Measurements from ENCODE around the gene TRAPPC2. TPM values are rescaled to one million over a fixed set of nuclear protein-coding genes. Genes with fewer than 3 reads are reported as not detected.

The TRAPPC2 gene
- total and polyA plus RNA-seq, 9 of the 15 experiments (the other 6 are each of a cell fraction or from before 2014, with no cell fraction given), result 10.3 to 30.6 (median 18.6) TPM

DNA sequence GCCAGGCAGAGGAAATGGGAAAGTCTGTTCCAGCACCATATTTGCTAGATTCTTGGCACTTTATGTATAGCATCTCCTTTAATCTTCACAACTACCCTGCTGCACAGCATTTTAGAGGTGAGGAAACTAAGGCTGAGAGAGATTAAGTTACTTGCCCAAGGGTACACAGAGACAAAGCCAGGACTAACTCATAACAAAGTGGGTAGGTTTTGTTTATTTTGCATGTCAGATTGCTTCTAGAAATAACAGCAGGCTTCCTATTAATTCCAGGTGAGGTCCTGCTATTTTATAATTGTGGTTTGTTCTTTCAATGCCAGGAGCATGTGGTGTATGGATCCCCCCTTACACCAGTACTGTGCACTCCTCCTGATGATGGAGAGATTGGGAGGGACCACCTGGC is 66.5 kb downstream of the TRAPPC2 start (continued):
- TF ChIP-seq NONO (IDR thresholded peaks at IDR 0.05; ENCODE audit: low read depth in 2 of 2, low read length in 1 of 2) (no peak), ZNF197 (CRISPR knock-in tag; IDR thresholded peaks at IDR 0.05; ENCODE audit: low read depth) (no peak), ZNF507 (tag; conservative IDR thresholded peaks at IDR 0.05) (no peak), ZBTB34 (CRISPR knock-in tag; IDR thresholded peaks at IDR 0.05) (no peak)
- TF ChIP-seq, protein P1, sequence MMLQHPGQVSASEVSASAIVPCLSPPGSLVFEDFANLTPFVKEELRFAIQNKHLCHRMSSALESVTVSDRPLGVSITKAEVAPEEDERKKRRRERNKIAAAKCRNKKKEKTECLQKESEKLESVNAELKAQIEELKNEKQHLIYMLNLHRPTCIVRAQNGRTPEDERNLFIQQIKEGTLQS (IDR thresholded peaks at IDR 0.05), result no peak
- TF ChIP-seq, protein P1 (CRISPR knock-in tag; conservative IDR thresholded peaks at IDR 0.05), result no peak

GRCh38 chrX:13666836-13667235 is 67.6 kb downstream of the TRAPPC2 start:
- Histone ChIP-seq H3K9ac (ENCODE audit: insufficient read depth in 1 of 2, low read depth in 2 of 2, low read length in 2 of 2) (no peak overlapping the region), H3K27me3 (ENCODE audit: control insufficient read depth in 2 of 2, insufficient read depth in 2 of 2, low read length in 2 of 2) (no peaks in the 10 kb centered on the region), H4K20me1 (replicated peaks; ENCODE audit: control insufficient read depth, insufficient read depth, low read length) (no peaks in the 10 kb centered on the region), H3K27ac (ENCODE audit: extremely low read depth, low read depth, low read length) (no peak overlapping the region), H3K9me3 (replicated peaks; ENCODE audit: control insufficient read depth, insufficient read depth, low read depth, low read length) (no peaks in the 10 kb centered on the region), H3K4me2 (ENCODE audit: insufficient read depth, low read length) (no peak overlapping the region), H3K4me3 (no peak overlapping the region), H3K36me3 (ENCODE audit: control insufficient read depth, insufficient read depth, low read length) (peaks cover 11% of the 10 kb centered on the region; the same call in 2 of the 3 replicates), H3K79me2 (ENCODE audit: control insufficient read depth, insufficient read depth, low read length) (no peaks in the 10 kb centered on the region), H2AFZ (ENCODE audit: low read depth, low read length) (no peak overlapping the region), H3K9me1 (ENCODE audit: control insufficient read depth, insufficient read depth, low read length) (no peaks in the 10 kb centered on the region), H3K4me1 (replicated peaks in 1 of 2; ENCODE audit: control insufficient read depth in 2 of 2, insufficient read depth in 2 of 2, low read length in 2 of 2) (peaks cover 0 to 3% of the 10 kb centered on the region in 2 experiments; a peak in 3 of 5 replicates)
- WGBS (ENCODE audit: insufficient coverage, low coverage, missing lambda C conversion rate), result 78% methylated on average over 3 of the region's 3 CpGs
- FAIRE-seq (no peak), DNase-seq (ENCODE audit: extremely low read depth in 1 of 4, low spot score in 3 of 4) (no peak), ATAC-seq (no peak)
- in situ Hi-C loops (cut with MboI), result loop anchor here (25.0 kb wide), 1 partner anchor 705 kb away; no protein-coding TSS in a partner anchor
- CTCF ChIA-PET (ENCODE audit: low intra/inter-chr PET ratio), result no interaction called here
- POLR2A ChIA-PET, result no interaction called here
- intact Hi-C loops (cut with micrococcal nuclease), result no loop called here
- no TSS peak for BruUV-seq (replicated peaks)
- TF ChIP-seq, protein P2, sequence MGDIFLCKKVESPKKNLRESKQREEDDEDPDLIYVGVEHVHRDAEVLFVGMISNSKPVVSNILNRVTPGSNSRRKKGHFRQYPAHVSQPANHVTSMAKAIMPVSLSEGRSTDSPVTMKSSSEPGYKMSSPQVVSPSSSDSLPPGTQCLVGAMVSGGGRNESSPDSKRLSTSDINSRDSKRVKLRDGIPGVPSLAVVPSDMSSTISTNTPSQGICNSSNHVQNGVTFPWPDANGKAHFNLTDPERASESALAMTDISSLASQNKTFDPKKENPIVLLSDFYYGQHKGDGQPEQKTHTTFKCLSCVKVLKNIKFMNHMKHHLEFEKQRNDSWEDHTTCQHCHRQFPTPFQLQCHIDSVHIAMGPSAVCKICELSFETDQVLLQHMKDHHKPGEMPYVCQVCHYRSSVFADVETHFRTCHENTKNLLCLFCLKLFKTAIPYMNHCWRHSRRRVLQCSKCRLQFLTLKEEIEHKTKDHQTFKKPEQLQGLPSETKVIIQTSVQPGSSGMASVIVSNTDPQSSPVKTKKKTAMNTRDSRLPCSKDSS (IDR thresholded peaks at IDR 0.05; ENCODE audit: low read depth, partially characterized antibody), result no peak
- TF ChIP-seq CTCF (IDR thresholded peaks at IDR 0.05 in 2 of 3, conservative IDR thresholded peaks at IDR 0.05 in 1 of 3; ENCODE audit: insufficient read depth in 2 of 3, low read depth in 1 of 3, low read length in 3 of 3) (no peak), EHMT2 (IDR thresholded peaks at IDR 0.05) (no peak), PHF21A (IDR thresholded peaks at IDR 0.05; ENCODE audit: borderline replicate concordance, low read depth) (no peak), ZNF174 (CRISPR knock-in tag; IDR thresholded peaks at IDR 0.05) (no peak), DNMT1 (IDR thresholded peaks at IDR 0.05) (no peak), PURB (CRISPR knock-in tag; IDR thresholded peaks at IDR 0.05; ENCODE audit: low read depth) (no peak)
- TF ChIP-seq, protein P3, sequence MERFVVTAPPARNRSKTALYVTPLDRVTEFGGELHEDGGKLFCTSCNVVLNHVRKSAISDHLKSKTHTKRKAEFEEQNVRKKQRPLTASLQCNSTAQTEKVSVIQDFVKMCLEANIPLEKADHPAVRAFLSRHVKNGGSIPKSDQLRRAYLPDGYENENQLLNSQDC (CRISPR knock-in tag; IDR thresholded peaks at IDR 0.05), result no peak
- TF ChIP-seq, protein P4, sequence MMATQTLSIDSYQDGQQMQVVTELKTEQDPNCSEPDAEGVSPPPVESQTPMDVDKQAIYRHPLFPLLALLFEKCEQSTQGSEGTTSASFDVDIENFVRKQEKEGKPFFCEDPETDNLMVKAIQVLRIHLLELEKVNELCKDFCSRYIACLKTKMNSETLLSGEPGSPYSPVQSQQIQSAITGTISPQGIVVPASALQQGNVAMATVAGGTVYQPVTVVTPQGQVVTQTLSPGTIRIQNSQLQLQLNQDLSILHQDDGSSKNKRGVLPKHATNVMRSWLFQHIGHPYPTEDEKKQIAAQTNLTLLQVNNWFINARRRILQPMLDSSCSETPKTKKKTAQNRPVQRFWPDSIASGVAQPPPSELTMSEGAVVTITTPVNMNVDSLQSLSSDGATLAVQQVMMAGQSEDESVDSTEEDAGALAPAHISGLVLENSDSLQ (IDR thresholded peaks at IDR 0.05), result no peak

Data from K562 (cell line).